CD14-positive monocyte (primary cell): ENCODE results near the gene ARGFX. TPM values are rescaled to one million over a fixed set of nuclear protein-coding genes. Genes with fewer than 3 reads are reported as not detected.

ENCODE experiments used
- DNase-seq, 3 donors: peaks; one replicate each; pipeline ENCODE4 v3.0.0-alpha.2; 2011 to 2022
- H2AFZ ChIP-seq: 2 replicates; pipeline ENCODE4 v1.6.0; 2012; ENCODE audit warnings: mild to moderate bottlenecking, low read depth, low read length, inconsistent platforms; ENCODE audit not compliant: insufficient read depth, poor library complexity, severe bottlenecking
- H3K27ac ChIP-seq, 2 donors: 1 replicate in 1 of 2; 2 replicates in 1 of 2; pipeline ENCODE4 v1.5.1; 2012 to 2013; ENCODE audit warnings: low read length in 2 of 2, control low read depth in 1 of 2, inconsistent platforms in 1 of 2, low read depth in 1 of 2, mild to moderate bottlenecking in 1 of 2
- H3K27me3 ChIP-seq, 2 donors: one replicate each; pipeline versions ENCODE4 v1.6.0 to v1.6.1; 2011 to 2013; ENCODE audit warnings: low read length in 2 of 2; ENCODE audit not compliant: control insufficient read depth in 2 of 2, insufficient read depth in 2 of 2
- H3K36me3 ChIP-seq, 2 donors: replicated peaks in 1 of 2; 1 replicate in 1 of 2; 2 replicates in 1 of 2; pipeline versions ENCODE4 v1.5.1 to v1.6.1; 2012 to 2013; ENCODE audit warnings: low read length in 2 of 2, control low read depth in 1 of 2, inconsistent platforms in 1 of 2, mild to moderate bottlenecking in 1 of 2; ENCODE audit not compliant: insufficient read depth in 2 of 2, control insufficient read depth in 1 of 2
- H3K4me1 ChIP-seq, 2 donors: 1 replicate in 1 of 2; 2 replicates in 1 of 2; pipeline versions ENCODE4 v1.5.1 to v1.6.1; 2012 to 2013; ENCODE audit warnings: low read length in 2 of 2, control low read depth in 1 of 2, inconsistent platforms in 1 of 2, mild to moderate bottlenecking in 1 of 2, moderate library complexity in 1 of 2; ENCODE audit not compliant: insufficient read depth in 2 of 2, control insufficient read depth in 1 of 2
- H3K4me2 ChIP-seq: replicated peaks from 2 replicates; pipeline ENCODE3; 2012; ENCODE audit warnings: low read length, moderate library complexity, mild to moderate bottlenecking; ENCODE audit not compliant: poor library complexity, severe bottlenecking; ENCODE audit errors: extremely low read depth
- H3K4me3 ChIP-seq, 3 experiments: fragments of 200-600 bp in 1 of 3; sonication (generic) in 1 of 3; replicated peaks in 1 of 3; 1 replicate in 2 of 3; 2 replicates in 1 of 3; pipeline ENCODE4 v1.5.1; 2011 to 2013; ENCODE audit warnings: low read length in 3 of 3, mild to moderate bottlenecking in 3 of 3, control low read depth in 2 of 3, low read depth in 2 of 3, inconsistent platforms in 1 of 3, moderate library complexity in 1 of 3
- H3K79me2 ChIP-seq: 2 replicates; pipeline ENCODE4 v1.6.0; 2012; ENCODE audit warnings: mild to moderate bottlenecking, control low read depth, inconsistent platforms, low read length, moderate library complexity; ENCODE audit not compliant: insufficient read depth
- H3K9ac ChIP-seq: 2 replicates; pipeline ENCODE4 v1.6.0; 2017; ENCODE audit warnings: low read length, mild to moderate bottlenecking; ENCODE audit not compliant: insufficient read depth, poor library complexity, severe bottlenecking
- H3K9me3 ChIP-seq, 2 donors: replicated peaks in 1 of 2; 1 replicate in 1 of 2; 2 replicates in 1 of 2; pipeline versions ENCODE4 v1.5.1 to v1.6.1; 2012 to 2013; ENCODE audit warnings: low read length in 2 of 2, control low read depth in 1 of 2; ENCODE audit not compliant: control insufficient read depth in 1 of 2, insufficient read depth in 1 of 2
- H4K20me1 ChIP-seq: 2 replicates; pipeline ENCODE4 v1.6.0; 2012; ENCODE audit warnings: mild to moderate bottlenecking, low read length, control low read depth, moderate library complexity; ENCODE audit not compliant: insufficient read depth
- H3K27ac Mint-ChIP-seq, 7 donors: one replicate each; pipeline ENCODE4 v1.8.0; 2020; ENCODE audit warnings: mild to moderate bottlenecking in 7 of 7, mixed read lengths in 7 of 7, moderate library complexity in 6 of 7, inconsistent platforms in 2 of 7
- H3K27me3 Mint-ChIP-seq, 3 donors: one replicate each; pipeline ENCODE4 v1.8.0; 2021 to 2022; ENCODE audit warnings: low read depth in 3 of 3, mild to moderate bottlenecking in 3 of 3, mixed read lengths in 3 of 3, moderate library complexity in 3 of 3, inconsistent platforms in 1 of 3
- H3K36me3 Mint-ChIP-seq, 2 donors: one replicate each; pipeline ENCODE4 v1.8.0; 2020; ENCODE audit warnings: mixed read lengths in 2 of 2, inconsistent platforms in 1 of 2, mild to moderate bottlenecking in 1 of 2
- H3K4me1 Mint-ChIP-seq: one replicate; pipeline ENCODE4 v1.8.0; 2020; ENCODE audit warnings: mild to moderate bottlenecking, mixed read lengths
- H3K4me3 Mint-ChIP-seq, 2 donors: one replicate each; pipeline ENCODE4 v1.8.0; 2020; ENCODE audit warnings: mild to moderate bottlenecking in 2 of 2, mixed read lengths in 2 of 2, moderate library complexity in 1 of 2
- H3K9me3 Mint-ChIP-seq, 7 donors: one replicate each; pipeline ENCODE4 v1.8.0; 2020 to 2022; ENCODE audit warnings: mixed read lengths in 7 of 7, mild to moderate bottlenecking in 6 of 7, moderate library complexity in 6 of 7, inconsistent platforms in 2 of 7
- WGBS: methylation state at CpG from one replicate; pipeline ENCODE4 v1.1.5; 2013; ENCODE audit warnings: missing lambda C conversion rate; ENCODE audit not compliant: insufficient coverage; 5-methylcytosine and 5-hydroxymethylcytosine counted together
- intact Hi-C, 2 donors: fragments of 100-400 bp; cut with micrococcal nuclease; formaldehyde crosslinking; loops; one replicate each; pipeline versions ENCODE4 v1.15.0 to v1.15.1; 2023
- polyA plus RNA-seq, 3 donors: library from polyadenylated mRNA; depleted of rRNA in 1 of 3; unstranded in 2 of 3; stranded (reverse) in 1 of 3; fragments of 300-500 nt in 2 of 3; fragments of >200 nt in 1 of 3; fragmentation: Illumina TruSeq in 2 of 3; gene quantifications; 1 replicate in 2 of 3; 2 replicates in 1 of 3; pipeline ENCODE4 v1.2.3, GENCODE V29; 2012 to 2021
- TF ChIP-seq, protein P1 (sequence below): fragments of 200-600 bp; IDR thresholded peaks from one replicate; pipeline ENCODE4 v1.8.0; 2022; ENCODE audit warnings: antibody characterized with exemption, mild to moderate bottlenecking

Gene ARGFX
- polyA plus RNA-seq, 3 donors = not detected

DNA sequence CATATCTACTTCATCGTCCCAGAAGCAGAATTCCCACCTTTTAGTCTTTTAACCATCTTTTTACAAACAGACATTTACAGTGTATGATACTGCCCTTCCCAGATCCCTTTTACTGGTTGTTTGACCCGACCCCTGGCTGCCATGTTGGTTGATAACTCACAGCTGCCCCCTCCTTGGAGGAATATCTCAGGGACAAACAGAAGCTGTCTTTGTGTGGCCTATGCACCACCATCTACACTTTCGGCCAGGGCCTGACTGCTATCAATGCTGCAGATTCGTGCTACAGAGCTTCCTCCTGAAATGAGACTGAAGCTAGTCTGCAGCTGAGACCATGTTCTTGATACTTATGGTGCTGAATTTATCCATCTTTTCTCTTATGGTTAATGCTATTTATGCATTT is 15.4 kb upstream of the ARGFX start:
- TF ChIP-seq, protein P1, sequence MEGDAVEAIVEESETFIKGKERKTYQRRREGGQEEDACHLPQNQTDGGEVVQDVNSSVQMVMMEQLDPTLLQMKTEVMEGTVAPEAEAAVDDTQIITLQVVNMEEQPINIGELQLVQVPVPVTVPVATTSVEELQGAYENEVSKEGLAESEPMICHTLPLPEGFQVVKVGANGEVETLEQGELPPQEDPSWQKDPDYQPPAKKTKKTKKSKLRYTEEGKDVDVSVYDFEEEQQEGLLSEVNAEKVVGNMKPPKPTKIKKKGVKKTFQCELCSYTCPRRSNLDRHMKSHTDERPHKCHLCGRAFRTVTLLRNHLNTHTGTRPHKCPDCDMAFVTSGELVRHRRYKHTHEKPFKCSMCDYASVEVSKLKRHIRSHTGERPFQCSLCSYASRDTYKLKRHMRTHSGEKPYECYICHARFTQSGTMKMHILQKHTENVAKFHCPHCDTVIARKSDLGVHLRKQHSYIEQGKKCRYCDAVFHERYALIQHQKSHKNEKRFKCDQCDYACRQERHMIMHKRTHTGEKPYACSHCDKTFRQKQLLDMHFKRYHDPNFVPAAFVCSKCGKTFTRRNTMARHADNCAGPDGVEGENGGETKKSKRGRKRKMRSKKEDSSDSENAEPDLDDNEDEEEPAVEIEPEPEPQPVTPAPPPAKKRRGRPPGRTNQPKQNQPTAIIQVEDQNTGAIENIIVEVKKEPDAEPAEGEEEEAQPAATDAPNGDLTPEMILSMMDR = no peak
- Mint-ChIP-seq H3K9me3 (peaks cover 0 to 5% (median 2%) of the 10 kb centered on the region in 7 donors), H3K27ac (no peak overlapping the region), H3K27me3 (peaks cover 0 to 4% (median 2%) of the 10 kb centered on the region in 3 donors), H3K36me3 (peaks cover 0 to 5% of the 10 kb centered on the region in 2 donors), H3K4me3 (no peak overlapping the region), H3K4me1 (peaks cover 15% of the 10 kb centered on the region)
- DNase-seq = no peak
- Histone ChIP-seq H3K4me3 (no peak overlapping the region), H3K27ac (no peak overlapping the region), H3K9ac (no peak overlapping the region), H2AFZ (peak overlapping the region; percentile 55), H3K9me3 (no peaks in the 10 kb centered on the region), H3K4me2 (no peak overlapping the region), H3K79me2 (no peaks in the 10 kb centered on the region), H3K27me3 (no peaks in the 10 kb centered on the region), H4K20me1 (no peaks in the 10 kb centered on the region), H3K36me3 (no peaks in the 10 kb centered on the region), H3K4me1 (peaks cover 15 to 16% of the 10 kb centered on the region in 2 donors)
- intact Hi-C loops = no loop called here
- WGBS = 100% methylated on average over 2 of the region's 4 CpGs

DNA sequence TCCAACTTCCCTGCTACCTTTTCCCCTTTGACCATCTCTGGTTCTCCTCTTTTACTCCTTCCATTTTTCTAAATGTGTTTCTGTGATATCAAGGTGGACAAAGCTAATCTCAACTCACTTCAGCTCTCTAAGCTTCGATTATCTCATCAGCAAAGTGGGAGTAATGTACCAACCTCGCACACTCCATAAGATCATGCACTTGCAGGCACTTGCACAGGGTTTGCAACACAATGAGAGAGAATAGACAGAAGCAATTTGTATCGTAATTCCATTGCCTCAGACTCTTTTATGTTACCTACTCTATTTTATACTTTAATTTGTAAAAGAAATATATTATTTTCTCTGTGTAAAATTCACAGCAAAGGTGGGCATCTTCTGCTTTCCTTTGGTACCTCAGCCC is 15.0 kb upstream of the ARGFX start:
- Histone ChIP-seq H3K4me1 (peaks cover 14 to 15% of the 10 kb centered on the region in 2 donors), H3K4me2 (no peak overlapping the region), H3K27me3 (no peaks in the 10 kb centered on the region), H3K27ac (no peak overlapping the region), H3K79me2 (no peaks in the 10 kb centered on the region), H4K20me1 (no peaks in the 10 kb centered on the region), H3K9ac (no peak overlapping the region), H2AFZ (peak overlapping the region; percentile 55), H3K9me3 (no peaks in the 10 kb centered on the region), H3K4me3 (no peak overlapping the region), H3K36me3 (no peaks in the 10 kb centered on the region)
- Mint-ChIP-seq H3K27me3 (peaks cover 0 to 4% (median 2%) of the 10 kb centered on the region in 3 donors), H3K36me3 (peaks cover 0 to 5% of the 10 kb centered on the region in 2 donors), H3K27ac (no peak overlapping the region), H3K4me3 (no peak overlapping the region), H3K9me3 (peaks cover 0 to 5% (median 2%) of the 10 kb centered on the region in 7 donors), H3K4me1 (peaks cover 15% of the 10 kb centered on the region)
- intact Hi-C loops = no loop called here
- no peak for DNase-seq
- no CpG with 5 or more reads among the region's 3 CpGs for WGBS
- TF ChIP-seq, protein P1 = no peak
